HG03039 (cell line): ENCODE data around the gene ZNF326.
A peak's percentile ranks its signal among the peaks of the same experiment; 100 is the strongest.

Experiments used
- ATAC-seq: cut with Tn5 transposase; IDR thresholded peaks from one replicate; pipeline ENCODE4 v1.9.1; 2021; ENCODE audit warnings: mild to moderate bottlenecking, moderate library complexity; ENCODE audit not compliant: unreplicated experiment

ZNF326 gene

GRCh38 chr1:89994805-89995597 lies at the start of gene ZNF326:
TSS of gene ZNF326 (plus strand) at chr1:89995110. CDS start at chr1:89995258, 148 bp downstream.
- peak; percentile 95 for ATAC-seq

GRCh38 chr1:89945852-89946476 lies 48.9 kb upstream of the ZNF326 start:
- ATAC-seq = peak; percentile 90

- peak; percentile 11 for ATAC-seq
Observed at GRCh38 chr1:89946532-89946931, 48.4 kb upstream of the ZNF326 start.

- ATAC-seq = no peak
Observed at GRCh38 chr1:89948722-89949345, 46.1 kb upstream of the ZNF326 start.

GRCh38 chr1:89949991-89950624 lies 44.8 kb upstream of the ZNF326 start:
- no peak for ATAC-seq

- no peak for ATAC-seq
Observed at GRCh38 chr1:89950703-89951102, 44.2 kb upstream of the ZNF326 start.

GRCh38 chr1:89951766-89952604 lies 42.9 kb upstream of the ZNF326 start:
- ATAC-seq = no peak

- no peak for ATAC-seq
Observed at GRCh38 chr1:89952605-89953130, 42.2 kb upstream of the ZNF326 start.

- ATAC-seq = no peak
Observed at GRCh38 chr1:89953131-89953626, 41.7 kb upstream of the ZNF326 start.

- no peak for ATAC-seq
Observed at GRCh38 chr1:89953929-89954328, 41.0 kb upstream of the ZNF326 start.

GRCh38 chr1:89954401-89954800 lies 40.5 kb upstream of the ZNF326 start:
- no peak for ATAC-seq

GRCh38 chr1:89955311-89956205 lies 39.4 kb upstream of the ZNF326 start:
- ATAC-seq = no peak

GRCh38 chr1:89957107-89957506 lies 37.8 kb upstream of the ZNF326 start:
- ATAC-seq = no peak

- no peak for ATAC-seq
Observed at GRCh38 chr1:89958851-89959654, 35.9 kb upstream of the ZNF326 start.

GRCh38 chr1:89959719-89960118 lies 35.2 kb upstream of the ZNF326 start:
- ATAC-seq = no peak

GRCh38 chr1:89962024-89962741 lies 32.7 kb upstream of the ZNF326 start:
- ATAC-seq = no peak

- ATAC-seq = no peak
Observed at GRCh38 chr1:89962742-89963075, 32.2 kb upstream of the ZNF326 start.
